HG03280 (cell line): ENCODE results near the gene MTG2.
A peak's percentile ranks its signal among the peaks of the same experiment; 100 is the strongest.

ENCODE experiments used
- ATAC-seq: cut with Tn5 transposase; IDR thresholded peaks from one replicate; pipeline ENCODE4 v1.9.1; 2021; ENCODE audit warnings: mild to moderate bottlenecking, moderate library complexity; ENCODE audit not compliant: unreplicated experiment

MTG2 gene

DNA sequence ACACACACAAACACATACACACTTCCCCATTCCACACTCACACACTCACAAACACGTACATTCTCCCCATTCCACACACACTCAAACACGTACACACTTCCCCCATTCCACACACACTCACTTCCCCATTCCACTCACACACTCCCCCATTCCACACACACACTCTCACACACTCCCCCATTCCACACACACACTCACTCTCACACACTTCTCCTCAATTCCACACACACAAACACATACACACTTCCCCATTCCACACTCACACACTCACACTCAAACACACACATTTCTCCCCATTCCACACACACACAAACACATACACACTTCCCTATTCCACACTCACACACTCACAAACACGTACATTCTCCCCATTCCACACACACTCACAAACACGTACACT is 46.8 kb downstream of the MTG2 start:
- ATAC-seq, result no peak

- ATAC-seq, result no peak
These were observed 47.4 kb downstream of the MTG2 start for GRCh38 chr20:62230276-62230675.

- no peak for ATAC-seq
These were observed 47.9 kb downstream of the MTG2 start for GRCh38 chr20:62230696-62231095.

GRCh38 chr20:62231292-62231691 is 48.5 kb downstream of the MTG2 start:
- no peak for ATAC-seq

DNA sequence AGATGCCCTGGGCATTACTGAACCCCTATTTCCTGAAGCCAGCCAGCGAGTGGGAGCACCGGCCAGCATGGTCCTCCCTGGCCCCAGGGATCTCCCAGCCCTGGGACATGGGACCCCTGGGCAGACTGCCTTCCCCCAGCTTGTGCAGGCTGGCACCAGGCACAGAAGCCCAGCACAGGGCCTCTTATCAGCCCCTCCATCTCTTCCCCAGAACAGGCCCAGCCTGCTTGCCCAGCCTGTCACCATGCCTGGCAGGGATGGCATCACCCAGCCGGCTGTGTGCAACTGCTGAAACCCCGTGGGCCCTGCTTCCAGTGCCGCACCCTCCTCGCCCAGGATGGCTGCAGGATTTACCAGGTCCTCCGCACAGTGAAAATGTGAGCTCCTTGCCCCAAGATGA is 49.4 kb downstream of the MTG2 start:
- ATAC-seq, result no peak

- no peak for ATAC-seq
These were observed 50.2 kb downstream of the MTG2 start for GRCh38 chr20:62232770-62233645.

DNA sequence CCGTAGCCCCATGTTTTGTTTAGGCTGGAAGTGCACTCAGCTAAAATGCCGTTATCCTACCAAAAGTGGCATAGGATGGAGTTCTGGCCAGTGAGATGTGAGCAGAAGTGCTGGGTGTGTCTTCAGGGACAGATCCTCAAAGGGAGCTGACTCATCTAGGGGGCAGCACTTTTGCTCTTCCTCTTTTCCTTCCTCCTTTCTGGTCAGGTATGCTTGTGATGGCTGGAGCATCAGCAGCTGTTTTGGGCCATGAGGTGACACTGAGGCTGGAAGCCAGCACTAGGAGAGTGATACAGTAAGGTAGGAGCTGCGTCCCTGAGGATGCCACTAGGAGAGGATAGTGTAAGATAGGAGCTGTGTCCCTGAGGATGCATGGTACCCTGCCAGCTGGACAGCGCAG is 50.9 kb downstream of the MTG2 start:
- no peak for ATAC-seq

GRCh38 chr20:62234339-62234738 is 51.5 kb downstream of the MTG2 start:
- no peak for ATAC-seq

DNA sequence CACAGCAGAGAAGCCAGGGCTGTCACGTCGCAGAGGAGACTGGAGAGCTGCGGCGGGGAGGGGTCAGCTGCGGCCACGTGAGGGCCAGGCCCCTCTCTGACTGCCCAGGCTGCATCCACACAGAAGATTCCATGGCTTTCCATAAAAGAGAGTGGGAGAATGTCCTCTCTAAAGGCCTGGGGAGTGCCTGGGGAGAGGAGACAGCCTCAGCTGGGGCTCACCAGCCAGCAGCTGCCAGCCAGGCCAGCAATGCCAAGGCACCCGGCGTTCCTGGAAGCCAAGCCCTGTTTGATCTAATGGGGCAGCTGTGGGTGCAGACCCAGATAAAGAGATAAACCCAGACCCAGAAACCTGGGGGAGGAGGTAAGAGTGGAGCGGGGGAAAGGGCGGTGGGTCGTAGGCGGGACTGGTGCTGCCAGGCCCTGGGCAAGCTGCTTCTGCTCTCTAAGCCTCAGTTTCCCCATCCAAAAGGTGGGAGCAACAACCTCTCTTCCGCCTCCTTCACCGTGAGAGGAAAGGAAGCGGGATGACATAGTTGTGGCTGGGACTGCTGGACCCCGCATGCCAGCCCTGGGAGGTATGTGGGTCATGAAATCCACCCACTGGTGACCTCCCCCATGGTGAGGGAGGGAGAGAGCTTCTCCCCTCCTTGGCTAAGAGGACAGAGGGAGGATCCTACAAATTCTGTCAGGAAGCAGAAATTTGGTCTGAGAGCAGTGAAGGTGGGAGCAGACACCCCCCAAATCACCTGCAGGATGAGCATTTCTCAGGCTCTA is 52.4 kb downstream of the MTG2 start:
- no peak for ATAC-seq

- ATAC-seq, result no peak
These were observed 52.9 kb downstream of the MTG2 start for GRCh38 chr20:62235777-62236157.

DNA sequence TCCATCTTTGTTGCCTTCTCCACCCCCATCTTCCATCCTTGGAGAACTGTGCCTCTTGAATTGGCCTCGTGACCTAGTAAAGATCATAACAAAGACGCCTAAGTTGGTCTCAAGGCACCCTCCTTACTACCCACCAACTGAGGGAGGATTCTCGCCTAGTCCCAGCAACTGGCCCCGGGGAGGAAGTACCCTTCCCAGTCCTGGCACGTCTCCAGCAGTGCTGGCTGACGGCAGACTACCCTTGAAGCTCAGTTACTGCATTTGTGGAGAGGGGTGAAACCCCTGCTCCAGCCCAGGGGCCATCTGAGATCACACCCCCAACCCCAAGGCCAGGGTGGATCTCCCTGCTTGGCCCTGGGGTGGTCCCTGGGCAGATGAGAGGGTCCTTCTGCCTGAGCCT is 53.4 kb downstream of the MTG2 start:
- no peak for ATAC-seq

- ATAC-seq, result no peak
These were observed 54.1 kb downstream of the MTG2 start for GRCh38 chr20:62236766-62237513.

DNA sequence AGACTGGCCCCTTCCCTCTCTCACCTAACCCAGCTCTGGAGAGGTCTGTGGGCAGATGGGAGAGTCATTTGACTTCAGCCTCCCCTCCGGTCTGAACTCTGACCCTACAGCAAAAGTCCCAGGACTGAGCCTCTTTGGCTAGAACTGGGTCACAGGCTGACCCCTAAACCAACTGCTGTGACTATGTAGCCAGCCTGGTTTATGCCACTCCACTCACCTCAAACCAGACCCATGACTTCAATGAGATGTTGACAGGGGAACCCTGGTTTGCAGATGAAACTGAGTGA is 54.6 kb downstream of the MTG2 start:
- ATAC-seq, result no peak

DNA sequence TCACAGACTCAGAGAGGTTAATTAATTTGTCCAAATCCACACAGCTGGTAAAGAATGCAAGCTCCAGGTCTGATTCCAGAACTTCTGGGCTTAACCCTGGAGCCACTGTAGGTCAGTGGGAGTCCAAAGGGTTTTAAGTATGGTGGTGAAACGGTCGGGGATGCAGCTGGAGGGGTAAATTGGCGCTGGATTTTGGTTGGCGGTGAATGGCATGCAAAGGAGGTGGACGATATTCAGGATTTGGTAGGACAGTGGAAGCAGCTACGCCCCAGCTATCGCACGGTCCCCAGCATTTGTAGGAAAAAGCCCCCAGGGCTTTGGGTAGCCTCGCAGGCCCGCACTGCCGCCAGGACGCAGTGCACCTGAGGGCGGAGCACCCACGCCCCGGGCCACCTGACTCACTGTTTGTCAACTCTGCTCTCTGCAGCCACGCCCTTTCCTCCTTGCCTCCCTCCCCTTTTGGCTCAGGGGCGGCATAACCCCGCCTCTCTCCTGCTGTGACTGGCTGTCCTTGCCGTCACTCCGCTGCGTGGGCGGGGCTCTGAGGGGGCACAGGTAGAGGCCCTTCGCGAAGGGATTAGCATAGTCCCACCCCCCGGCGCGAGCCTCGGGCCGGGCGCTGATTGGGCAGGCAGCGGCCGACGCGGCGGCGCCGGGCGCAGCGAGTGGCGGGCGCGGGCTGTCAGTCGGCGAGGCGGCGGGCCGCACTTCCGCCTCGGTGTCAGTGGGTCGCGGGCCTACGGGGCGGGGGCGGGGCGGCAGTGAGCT is 55.2 kb downstream of the MTG2 start, which contains the start of gene OSBPL2:
TSS of gene OSBPL2 (plus strand) at position 721 of the 768 bp plus-strand sequence. CDS start 17,664 bp downstream, outside the sequence.
- ATAC-seq, result peak; percentile 96

- peak; percentile 3 for ATAC-seq
These were observed 55.9 kb downstream of the MTG2 start for GRCh38 chr20:62238569-62239277.

DNA sequence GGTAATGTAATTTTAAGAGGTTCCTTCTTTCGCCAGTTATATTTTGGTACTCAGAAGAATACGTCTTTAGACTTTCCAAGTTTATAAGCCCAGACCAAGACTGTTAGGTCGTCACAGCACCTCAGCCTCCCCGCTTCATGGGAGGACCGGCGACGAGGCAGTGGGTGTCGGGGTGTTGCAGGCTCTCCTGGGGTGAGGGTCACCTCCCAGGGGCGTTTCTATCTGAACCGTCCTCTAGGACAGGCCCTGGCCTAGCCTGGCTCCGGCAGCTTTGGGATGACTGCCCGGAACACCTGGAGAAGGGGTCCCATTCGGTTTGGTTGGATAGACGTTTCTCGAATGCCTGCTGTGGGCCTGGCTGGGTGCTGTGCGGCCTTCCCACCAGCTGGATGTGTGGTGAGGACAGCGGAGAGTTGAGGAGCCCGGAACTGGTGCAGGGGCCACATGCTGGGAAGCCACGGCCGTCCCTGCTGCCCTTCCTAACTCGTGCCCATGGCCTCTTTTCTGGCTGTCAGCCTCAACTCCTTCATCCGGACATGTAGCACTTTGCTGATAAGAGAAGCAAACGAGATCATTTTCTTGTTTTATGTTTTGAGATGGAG is 56.6 kb downstream of the MTG2 start:
- ATAC-seq, result no peak

DNA sequence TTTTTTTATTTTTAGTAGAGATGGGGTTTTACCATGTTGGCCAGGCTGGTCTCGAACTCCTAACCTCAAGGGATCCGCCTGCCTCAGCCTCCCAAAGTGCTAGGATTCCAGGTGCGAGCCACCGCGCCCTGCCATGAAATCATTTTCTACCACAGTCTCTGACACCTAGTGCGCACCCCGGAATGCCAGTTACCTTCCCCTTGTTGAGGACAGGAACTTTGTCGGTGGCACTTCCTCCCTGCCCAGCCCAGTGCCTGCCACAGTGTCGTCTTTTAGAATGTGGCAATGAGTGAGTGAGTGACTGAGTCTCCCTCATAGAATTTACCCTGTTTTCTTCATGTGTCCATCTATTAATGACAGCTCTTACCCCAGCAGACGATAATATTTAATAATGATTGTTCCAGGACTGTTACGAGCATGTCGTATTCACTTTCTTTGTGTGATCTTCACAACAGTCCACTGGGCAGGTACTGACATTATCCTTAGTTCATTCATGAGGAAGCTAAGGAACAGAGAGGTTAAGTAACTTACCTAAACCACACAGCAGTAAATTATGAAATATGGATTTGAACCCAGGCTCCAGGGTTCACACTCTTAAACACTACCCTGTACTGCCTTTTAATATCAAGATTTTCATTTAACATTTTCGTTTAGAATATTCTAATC is 57.3 kb downstream of the MTG2 start:
- ATAC-seq, result no peak

GRCh38 chr20:62241506-62241905 is 58.7 kb downstream of the MTG2 start:
- no peak for ATAC-seq

- ATAC-seq, result no peak
These were observed 59.3 kb downstream of the MTG2 start for GRCh38 chr20:62242176-62242575.
